Kidney epithelial cell (primary cell): ENCODE results near the gene ZSCAN5B. TPM values are rescaled to one million over a fixed set of nuclear protein-coding genes. Genes with fewer than 3 reads are reported as not detected.
"Not testable (repeated sequence)": the region's sequence is repeated elsewhere in the genome, so short reads cannot be mapped to it uniquely, and the experiment has no call there.

ENCODE experiments used
- DNase-seq: peaks from one replicate; pipeline ENCODE4 v3.0.0-alpha.2; 2010; ENCODE audit warnings: low read depth
- H3K27me3 ChIP-seq: 2 replicates; pipeline ENCODE4 v1.6.0; 2011; ENCODE audit warnings: low read length; ENCODE audit not compliant: control insufficient read depth, insufficient read depth
- H3K36me3 ChIP-seq: 2 replicates; pipeline ENCODE4 v1.5.1; 2011; ENCODE audit warnings: low read length; ENCODE audit not compliant: control insufficient read depth, insufficient read depth
- H3K4me3 ChIP-seq: 2 replicates; pipeline ENCODE4 v1.5.1; 2011; ENCODE audit warnings: low read depth, mild to moderate bottlenecking, control low read depth, low read length
- total RNA-seq: library from RNA; depleted of rRNA; stranded (reverse); fragments of >200 nt; gene quantifications from 2 replicates; pipeline ENCODE4 v1.2.3, GENCODE V29; 2015
- TF ChIP-seq, protein P1 (sequence below): IDR thresholded peaks from 2 replicates; pipeline ENCODE4 v1.5.1; 2011; ENCODE audit warnings: mild to moderate bottlenecking, moderate library complexity, low read length, control low read depth, inconsistent platforms; ENCODE audit not compliant: insufficient read depth, poor library complexity, severe bottlenecking

Gene ZSCAN5B
- total RNA-seq, 1 donor from 2014 or later: not detected

DNA sequence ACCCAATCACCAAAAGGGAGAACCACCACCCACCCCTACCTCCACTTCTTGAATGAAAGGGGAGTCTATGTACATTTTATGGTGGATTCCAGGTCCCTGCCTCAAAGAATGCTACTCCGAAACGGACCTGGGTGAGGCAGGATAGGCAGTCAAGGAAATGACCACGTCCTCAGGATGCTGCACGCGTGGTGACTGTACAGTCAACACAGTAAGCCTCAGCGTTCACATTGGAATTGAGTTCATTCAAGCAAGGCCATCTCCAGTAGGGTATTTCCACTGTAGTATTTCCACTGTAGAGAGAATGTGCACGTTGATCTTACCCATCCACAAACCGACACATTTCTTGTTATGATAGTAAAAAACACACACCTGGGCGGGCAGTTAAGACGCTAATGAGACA lies 21.4 kb upstream of the ZSCAN5B start:
- no peak for DNase-seq
- H3K27me3 ChIP-seq: peaks cover 6% of the 10 kb centered on the region

DNA sequence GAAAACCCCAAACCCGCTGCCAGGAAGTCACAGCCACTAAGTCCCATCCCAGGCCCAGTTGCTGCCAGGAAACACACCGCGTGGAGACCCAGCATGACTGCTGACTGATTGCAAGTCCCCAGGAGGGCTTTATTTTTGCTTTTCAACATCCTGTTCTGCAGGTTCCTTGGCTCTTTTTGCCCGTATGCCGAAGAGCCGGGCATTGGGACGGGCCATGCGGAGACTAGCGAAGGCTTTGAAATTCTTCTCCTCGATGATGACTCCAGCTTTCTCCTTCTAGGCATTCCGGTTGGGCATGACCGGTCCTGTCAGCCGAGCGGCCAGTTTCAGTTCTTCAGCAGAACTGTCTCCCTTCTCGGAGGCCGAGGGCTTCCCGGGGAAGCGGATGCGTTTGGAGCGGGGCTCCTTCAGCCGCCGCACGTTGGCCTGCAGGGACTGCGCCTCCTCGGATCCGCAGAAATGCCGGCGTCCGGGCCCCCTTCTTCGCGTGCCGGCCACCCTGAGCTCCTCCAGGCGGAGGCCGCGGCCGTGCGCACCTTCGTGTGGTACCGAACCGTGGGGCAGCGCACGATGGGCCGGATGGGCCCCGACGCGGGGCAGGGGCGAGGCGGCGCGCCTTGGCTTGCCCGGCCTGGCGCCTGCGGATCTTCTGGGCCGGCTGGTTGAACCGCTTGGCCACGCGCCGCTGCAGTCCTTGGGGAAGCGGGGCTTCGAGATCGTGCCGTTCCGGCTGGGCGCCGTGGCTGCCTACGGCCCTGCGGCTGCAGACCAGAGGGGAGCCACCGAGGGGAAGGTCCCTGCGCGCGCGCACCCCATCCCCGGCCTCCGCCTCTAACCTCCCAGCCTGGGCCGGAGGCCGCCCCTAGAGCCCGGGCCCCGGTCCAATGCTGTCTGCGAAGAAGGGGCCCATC lies 19.7 kb upstream of the ZSCAN5B start:
- TF ChIP-seq, protein P1, sequence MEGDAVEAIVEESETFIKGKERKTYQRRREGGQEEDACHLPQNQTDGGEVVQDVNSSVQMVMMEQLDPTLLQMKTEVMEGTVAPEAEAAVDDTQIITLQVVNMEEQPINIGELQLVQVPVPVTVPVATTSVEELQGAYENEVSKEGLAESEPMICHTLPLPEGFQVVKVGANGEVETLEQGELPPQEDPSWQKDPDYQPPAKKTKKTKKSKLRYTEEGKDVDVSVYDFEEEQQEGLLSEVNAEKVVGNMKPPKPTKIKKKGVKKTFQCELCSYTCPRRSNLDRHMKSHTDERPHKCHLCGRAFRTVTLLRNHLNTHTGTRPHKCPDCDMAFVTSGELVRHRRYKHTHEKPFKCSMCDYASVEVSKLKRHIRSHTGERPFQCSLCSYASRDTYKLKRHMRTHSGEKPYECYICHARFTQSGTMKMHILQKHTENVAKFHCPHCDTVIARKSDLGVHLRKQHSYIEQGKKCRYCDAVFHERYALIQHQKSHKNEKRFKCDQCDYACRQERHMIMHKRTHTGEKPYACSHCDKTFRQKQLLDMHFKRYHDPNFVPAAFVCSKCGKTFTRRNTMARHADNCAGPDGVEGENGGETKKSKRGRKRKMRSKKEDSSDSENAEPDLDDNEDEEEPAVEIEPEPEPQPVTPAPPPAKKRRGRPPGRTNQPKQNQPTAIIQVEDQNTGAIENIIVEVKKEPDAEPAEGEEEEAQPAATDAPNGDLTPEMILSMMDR: no peak
- Histone ChIP-seq H3K4me3 (peak overlapping the region; percentile 13), H3K36me3 (no peaks in the 10 kb centered on the region), H3K27me3 (peaks cover 6% of the 10 kb centered on the region)
- DNase-seq: no peak

More for the DNA sequence above, 21.4 kb upstream of the ZSCAN5B start:
- H3K4me3 ChIP-seq: no peak overlapping the region
- no peaks in the 10 kb centered on the region for H3K36me3 ChIP-seq
- TF ChIP-seq, protein P1: no peak

DNA sequence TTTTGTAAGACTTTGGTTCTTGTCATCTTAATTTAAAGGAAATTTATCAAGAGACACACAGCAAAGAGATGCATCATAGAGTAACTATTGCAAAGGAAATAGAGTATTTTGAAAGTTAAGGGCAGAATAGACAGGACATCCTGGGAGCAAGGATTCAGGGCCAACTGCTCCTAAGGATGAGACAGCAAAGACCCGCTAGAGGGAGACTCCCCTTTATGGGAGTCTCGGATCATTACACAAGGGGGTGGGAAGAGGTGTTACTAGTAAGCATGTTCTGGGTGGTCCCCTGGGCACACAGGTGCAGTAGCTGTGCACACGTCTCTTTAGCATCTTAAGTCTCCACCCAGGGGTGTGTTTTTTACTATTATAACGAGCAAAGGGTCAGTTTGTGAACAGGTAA lies 14.1 kb upstream of the ZSCAN5B start:
- Histone ChIP-seq H3K27me3 (no peaks in the 10 kb centered on the region), H3K4me3 (no peak overlapping the region), H3K36me3 (no peaks in the 10 kb centered on the region)
- no peak for DNase-seq
- TF ChIP-seq, protein P1: no peak

DNA sequence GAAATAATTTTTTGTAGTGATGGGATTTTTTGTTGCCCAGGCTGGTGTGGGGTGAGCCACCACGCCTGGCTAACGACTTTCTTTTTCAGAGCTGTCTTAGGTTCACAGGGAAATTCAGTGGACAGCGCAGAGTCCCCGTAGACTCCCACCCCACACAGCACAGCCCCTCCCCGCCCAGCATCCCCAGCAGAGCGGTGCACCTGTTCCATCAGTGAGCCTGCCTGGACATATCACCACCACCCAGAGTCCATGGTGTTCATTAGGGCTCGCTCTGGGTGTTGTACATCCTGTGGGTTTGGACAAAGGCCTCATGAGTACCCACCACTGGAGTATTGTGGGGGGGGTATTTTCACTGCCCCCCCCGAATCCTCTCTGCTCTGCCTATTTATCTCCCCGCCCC lies 12.5 kb upstream of the ZSCAN5B start:
- not testable (repeated sequence) for H3K27me3 ChIP-seq, H3K4me3 ChIP-seq, H3K36me3 ChIP-seq, DNase-seq

DNA sequence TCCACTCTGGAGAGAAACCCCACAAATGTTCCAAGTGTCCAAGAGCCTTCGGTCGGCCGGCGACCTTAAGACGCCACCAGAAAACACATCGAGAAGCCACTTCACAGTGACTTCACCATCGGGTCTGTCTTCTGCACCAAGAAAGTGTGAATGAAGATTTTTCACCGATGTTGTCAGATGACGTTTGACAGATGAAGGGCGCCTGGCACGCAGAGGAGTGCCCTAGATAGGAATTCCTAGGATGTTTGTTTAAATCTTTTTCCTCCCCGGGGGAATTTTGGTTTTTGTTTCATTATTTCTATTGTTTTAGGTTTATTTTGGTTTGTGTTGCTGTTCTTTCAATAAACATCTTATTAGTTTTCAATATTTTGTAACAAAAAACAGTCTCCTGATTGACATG lies 11.5 kb upstream of the ZSCAN5B start:
- no peak for DNase-seq
- Histone ChIP-seq H3K27me3 (no peaks in the 10 kb centered on the region), H3K4me3 (no peak overlapping the region), H3K36me3 (no peaks in the 10 kb centered on the region)
- TF ChIP-seq, protein P1: no peak

DNA sequence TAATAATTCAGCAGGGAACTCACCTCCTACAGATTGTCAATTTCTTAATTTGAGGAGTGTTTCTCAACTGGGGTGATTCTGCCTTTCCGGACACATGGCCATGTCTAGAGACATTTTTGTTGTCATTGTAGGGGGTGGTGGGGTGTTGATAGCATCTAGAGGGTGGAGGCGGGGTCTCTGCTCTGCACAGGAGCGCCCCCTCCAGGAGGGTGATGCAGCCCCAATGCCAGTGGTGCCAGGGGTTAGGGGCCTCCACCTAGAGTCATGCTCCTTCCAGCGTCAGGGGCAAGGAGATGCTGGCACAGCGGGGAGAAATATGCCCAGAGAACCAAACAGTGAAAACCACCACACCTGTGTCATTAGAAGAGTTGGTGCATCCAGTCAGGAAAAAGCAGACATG lies 10.0 kb upstream of the ZSCAN5B start:
- not testable (repeated sequence) for DNase-seq, H3K27me3 ChIP-seq, H3K4me3 ChIP-seq, H3K36me3 ChIP-seq

DNA sequence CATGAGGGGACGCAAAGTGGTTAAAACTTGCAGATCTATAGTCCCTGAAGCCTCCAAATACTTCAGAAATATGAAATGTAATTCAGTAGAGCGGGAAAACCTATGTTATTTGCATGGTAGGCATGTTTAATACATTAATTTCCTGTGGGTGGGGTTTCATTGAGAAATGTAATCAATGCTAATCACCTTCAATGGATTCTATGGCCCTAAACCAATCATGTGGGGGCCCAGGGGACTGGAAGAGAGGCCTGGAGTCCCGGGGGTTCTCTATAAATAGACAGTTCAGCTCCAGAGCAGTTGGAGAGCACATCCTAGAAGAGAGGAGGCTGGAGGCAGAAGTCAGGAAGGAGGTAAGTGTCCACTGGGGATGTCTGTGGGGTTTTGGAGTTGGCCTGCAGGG lies 4.4 kb upstream of the ZSCAN5B start, which contains the start of gene ZSCAN5C:
TSS of gene ZSCAN5C (plus strand) at position 301 of the 400 bp plus-strand sequence. CDS start 3,641 bp downstream, outside the sequence.
- Histone ChIP-seq H3K36me3 (no peaks in the 10 kb centered on the region), H3K4me3 (no peak within 1 kb of the TSS), H3K27me3 (no peaks in the 10 kb centered on the region)
- TF ChIP-seq, protein P1: no peak
- DNase-seq: no peak
